BLaER1 treated with 17β-estradiol and CSF1 and Interleukin-3, amounts not matched to agents 10 nM and 100 nM (cell line): Measurements from ENCODE around the gene MBD4.
A peak's percentile ranks its signal among the peaks of the same experiment; 100 is the strongest.

Experiments used
- H3K27ac ChIP-seq, 11 experiments: shearing (Covaris generic); formaldehyde crosslinking; 2 replicates each; pipeline ENCODE4 v1.8.1; 2022
- H3K27me3 ChIP-seq, 11 experiments: shearing (Covaris generic); formaldehyde crosslinking; 2 replicates each; pipeline ENCODE4 v1.8.1; 2022
- H3K36me3 ChIP-seq, 11 experiments: shearing (Covaris generic); formaldehyde crosslinking; 2 replicates each; pipeline ENCODE4 v1.8.1; 2022
- H3K4me1 ChIP-seq, 10 experiments: shearing (Covaris generic); formaldehyde crosslinking; 2 replicates each; pipeline ENCODE4 v1.8.1; 2022
- H3K4me2 ChIP-seq, 11 experiments: shearing (Covaris generic); formaldehyde crosslinking; 2 replicates each; pipeline ENCODE4 v1.8.1; 2022
- H3K4me3 ChIP-seq, 10 experiments: shearing (Covaris generic); formaldehyde crosslinking; 2 replicates each; pipeline ENCODE4 v1.8.1; 2022
- H3K9ac ChIP-seq, 11 experiments: shearing (Covaris generic); formaldehyde crosslinking; 2 replicates each; pipeline ENCODE4 v1.8.1; 2022
- H3K9me3 ChIP-seq, 11 experiments: shearing (Covaris generic); formaldehyde crosslinking; replicated peaks in 1 of 11; 2 replicates each; pipeline ENCODE4 v1.8.1; 2022
- H4K20me1 ChIP-seq, 11 experiments: shearing (Covaris generic); formaldehyde crosslinking; 2 replicates each; pipeline ENCODE4 v1.8.1; 2022
- Cebpa-rat ChIP-seq, 11 experiments: shearing (Covaris generic); IDR thresholded peaks; 2 replicates each; pipeline ENCODE4 v1.8.1; 2022

The MBD4 gene

GRCh38 chr3:129382366-129382765 is 57.4 kb downstream of the MBD4 start:
- Histone ChIP-seq H3K27ac (peak overlapping the region in 6 of 11 experiments; percentile 25 to 76 (median 68); a peak in 11 of 22 replicates), H3K4me3 (no peak overlapping the region)
- no peak for TF ChIP-seq Cebpa-rat (IDR thresholded peaks at IDR 0.05)

More at GRCh38 chr3:129382366-129382765, 57.4 kb downstream of the MBD4 start:
- H3K4me2 ChIP-seq, result peak overlapping the region in 6 of 11 experiments; percentile 37 to 80 (median 58); a peak in 12 of 22 replicates
- H3K4me1 ChIP-seq, result peaks cover 19 to 27% (median 21%) of the 10 kb centered on the region in 10 experiments; a peak in 19 of 20 replicates
- peak overlapping the region in 6 of 11 experiments; percentile 38 to 58 (median 48); a peak in 10 of 22 replicates for H3K9ac ChIP-seq
- H3K36me3 ChIP-seq, result peaks cover 17 to 49% (median 33%) of the 10 kb centered on the region in 11 experiments
- H3K27me3 ChIP-seq, result no peaks in the 10 kb centered on the region
- peaks cover 0 to 32% (median 8%) of the 10 kb centered on the region in 11 experiments; a peak in 9 of 22 replicates for H4K20me1 ChIP-seq
- peaks cover 31 to 34% (median 33%) of the 10 kb centered on the region in 11 experiments for H3K9me3 ChIP-seq
